ENCODE data around the gene TCP11L1.

DNA sequence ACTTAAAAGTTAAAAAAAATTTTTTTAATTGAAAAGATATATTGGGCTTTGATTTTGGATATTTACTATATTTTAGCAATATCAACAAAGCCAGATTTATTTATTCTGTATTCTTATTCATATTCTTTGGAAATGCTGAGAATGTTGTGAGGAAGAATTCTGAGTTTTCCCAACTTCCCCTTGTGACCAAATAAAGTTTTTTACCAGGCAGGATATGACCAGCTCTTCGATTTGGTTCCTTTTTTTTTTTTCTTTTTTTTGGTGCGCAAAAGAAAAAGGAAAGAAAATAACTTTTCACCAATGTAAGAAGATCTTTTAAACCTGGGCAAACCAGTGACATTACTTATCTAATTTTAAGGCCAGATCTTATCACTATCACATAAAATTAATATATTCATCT, 12.9 kb downstream of the TCP11L1 start:
- TF ChIP-seq, protein P1, sequence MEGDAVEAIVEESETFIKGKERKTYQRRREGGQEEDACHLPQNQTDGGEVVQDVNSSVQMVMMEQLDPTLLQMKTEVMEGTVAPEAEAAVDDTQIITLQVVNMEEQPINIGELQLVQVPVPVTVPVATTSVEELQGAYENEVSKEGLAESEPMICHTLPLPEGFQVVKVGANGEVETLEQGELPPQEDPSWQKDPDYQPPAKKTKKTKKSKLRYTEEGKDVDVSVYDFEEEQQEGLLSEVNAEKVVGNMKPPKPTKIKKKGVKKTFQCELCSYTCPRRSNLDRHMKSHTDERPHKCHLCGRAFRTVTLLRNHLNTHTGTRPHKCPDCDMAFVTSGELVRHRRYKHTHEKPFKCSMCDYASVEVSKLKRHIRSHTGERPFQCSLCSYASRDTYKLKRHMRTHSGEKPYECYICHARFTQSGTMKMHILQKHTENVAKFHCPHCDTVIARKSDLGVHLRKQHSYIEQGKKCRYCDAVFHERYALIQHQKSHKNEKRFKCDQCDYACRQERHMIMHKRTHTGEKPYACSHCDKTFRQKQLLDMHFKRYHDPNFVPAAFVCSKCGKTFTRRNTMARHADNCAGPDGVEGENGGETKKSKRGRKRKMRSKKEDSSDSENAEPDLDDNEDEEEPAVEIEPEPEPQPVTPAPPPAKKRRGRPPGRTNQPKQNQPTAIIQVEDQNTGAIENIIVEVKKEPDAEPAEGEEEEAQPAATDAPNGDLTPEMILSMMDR (IDR thresholded peaks at IDR 0.05): no peak
- TF ChIP-seq, protein P2, sequence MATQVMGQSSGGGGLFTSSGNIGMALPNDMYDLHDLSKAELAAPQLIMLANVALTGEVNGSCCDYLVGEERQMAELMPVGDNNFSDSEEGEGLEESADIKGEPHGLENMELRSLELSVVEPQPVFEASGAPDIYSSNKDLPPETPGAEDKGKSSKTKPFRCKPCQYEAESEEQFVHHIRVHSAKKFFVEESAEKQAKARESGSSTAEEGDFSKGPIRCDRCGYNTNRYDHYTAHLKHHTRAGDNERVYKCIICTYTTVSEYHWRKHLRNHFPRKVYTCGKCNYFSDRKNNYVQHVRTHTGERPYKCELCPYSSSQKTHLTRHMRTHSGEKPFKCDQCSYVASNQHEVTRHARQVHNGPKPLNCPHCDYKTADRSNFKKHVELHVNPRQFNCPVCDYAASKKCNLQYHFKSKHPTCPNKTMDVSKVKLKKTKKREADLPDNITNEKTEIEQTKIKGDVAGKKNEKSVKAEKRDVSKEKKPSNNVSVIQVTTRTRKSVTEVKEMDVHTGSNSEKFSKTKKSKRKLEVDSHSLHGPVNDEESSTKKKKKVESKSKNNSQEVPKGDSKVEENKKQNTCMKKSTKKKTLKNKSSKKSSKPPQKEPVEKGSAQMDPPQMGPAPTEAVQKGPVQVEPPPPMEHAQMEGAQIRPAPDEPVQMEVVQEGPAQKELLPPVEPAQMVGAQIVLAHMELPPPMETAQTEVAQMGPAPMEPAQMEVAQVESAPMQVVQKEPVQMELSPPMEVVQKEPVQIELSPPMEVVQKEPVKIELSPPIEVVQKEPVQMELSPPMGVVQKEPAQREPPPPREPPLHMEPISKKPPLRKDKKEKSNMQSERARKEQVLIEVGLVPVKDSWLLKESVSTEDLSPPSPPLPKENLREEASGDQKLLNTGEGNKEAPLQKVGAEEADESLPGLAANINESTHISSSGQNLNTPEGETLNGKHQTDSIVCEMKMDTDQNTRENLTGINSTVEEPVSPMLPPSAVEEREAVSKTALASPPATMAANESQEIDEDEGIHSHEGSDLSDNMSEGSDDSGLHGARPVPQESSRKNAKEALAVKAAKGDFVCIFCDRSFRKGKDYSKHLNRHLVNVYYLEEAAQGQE (IDR thresholded peaks at IDR 0.05; ENCODE audit: insufficient read depth in 1 of 2, low read depth in 2 of 2, low read length in 1 of 2): no peak
- no peak for TF ChIP-seq POLR2AphosphoS5 (IDR thresholded peaks at IDR 0.05; ENCODE audit: low read depth, low read length)
- TF ChIP-seq TCF7L2 (IDR thresholded peaks at IDR 0.05; ENCODE audit: low read depth, low read length): no peak
- no peak for TF ChIP-seq SIN3A (IDR thresholded peaks at IDR 0.05; ENCODE audit: borderline replicate concordance, insufficient read depth, low read depth, low read length)

All from Panc1 (cell line).